Measurements from ENCODE around the gene TTLL10.

TTLL10 gene

GRCh38 chr1:1237874-1238701 lies 64.4 kb downstream of the TTLL10 start:
- DNase-seq: no peak

- DNase-seq: no peak
Measured at GRCh38 chr1:1238702-1239178, 65.1 kb downstream of the TTLL10 start.

- no peak for DNase-seq
Measured at GRCh38 chr1:1239227-1239613, 65.5 kb downstream of the TTLL10 start.

- no peak for DNase-seq
Measured at GRCh38 chr1:1239614-1240347, 66.1 kb downstream of the TTLL10 start.

- DNase-seq: no peak
Measured at GRCh38 chr1:1240348-1240732, 66.7 kb downstream of the TTLL10 start.

GRCh38 chr1:1240822-1241587 lies 67.3 kb downstream of the TTLL10 start:
- no peak for DNase-seq

- no peak for DNase-seq
Measured at GRCh38 chr1:1241588-1242219, 68.0 kb downstream of the TTLL10 start.

- no peak for DNase-seq
Measured at GRCh38 chr1:1242461-1243265, 69.0 kb downstream of the TTLL10 start.

GRCh38 chr1:1243266-1243660 lies 69.6 kb downstream of the TTLL10 start:
- no peak for DNase-seq

- no peak for DNase-seq
Measured at GRCh38 chr1:1243807-1244191, 70.1 kb downstream of the TTLL10 start.

GRCh38 chr1:1244192-1244811 lies 70.6 kb downstream of the TTLL10 start:
- no peak for DNase-seq

- DNase-seq: no peak
Measured at GRCh38 chr1:1245178-1245816, 71.6 kb downstream of the TTLL10 start.

GRCh38 chr1:1245817-1246576 lies 72.3 kb downstream of the TTLL10 start:
- no peak for DNase-seq

- DNase-seq: no peak
Measured at GRCh38 chr1:1246577-1247340, 73.1 kb downstream of the TTLL10 start, which contains the start of gene C1QTNF12. C1QTNF12 (minus strand) TSS chr1:1246722; CDS start chr1:1246690, 32 bp downstream.

GRCh38 chr1:1247341-1247913 lies 73.7 kb downstream of the TTLL10 start:
- DNase-seq: no peak
